ENCODE data around the gene RGS4. TPM values are rescaled to one million over a fixed set of nuclear protein-coding genes. Genes with fewer than 3 reads are reported as not detected.

Gene RGS4
- total RNA-seq, 1 donor from 2014 or later, result 6.9 TPM

DNA sequence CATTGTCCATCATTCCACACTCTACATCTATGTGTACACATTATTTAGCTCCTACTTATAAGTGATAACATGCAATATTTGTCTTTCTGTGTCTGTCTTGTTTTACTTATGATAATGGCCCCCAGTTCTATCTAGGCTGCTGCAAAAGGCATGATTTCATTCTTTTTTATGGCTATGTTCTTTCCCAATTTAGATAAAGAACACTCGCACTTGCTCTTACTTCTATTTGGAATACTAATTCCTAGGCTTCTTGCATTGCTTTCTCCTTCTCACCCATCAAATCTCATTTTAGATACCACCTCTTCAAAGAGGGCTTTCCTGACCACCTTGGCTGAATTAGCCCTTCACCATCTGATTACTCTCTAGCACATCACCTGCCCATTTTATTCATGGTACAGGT is 3.0 kb upstream of the RGS4 start:
- TF ChIP-seq, protein P1, sequence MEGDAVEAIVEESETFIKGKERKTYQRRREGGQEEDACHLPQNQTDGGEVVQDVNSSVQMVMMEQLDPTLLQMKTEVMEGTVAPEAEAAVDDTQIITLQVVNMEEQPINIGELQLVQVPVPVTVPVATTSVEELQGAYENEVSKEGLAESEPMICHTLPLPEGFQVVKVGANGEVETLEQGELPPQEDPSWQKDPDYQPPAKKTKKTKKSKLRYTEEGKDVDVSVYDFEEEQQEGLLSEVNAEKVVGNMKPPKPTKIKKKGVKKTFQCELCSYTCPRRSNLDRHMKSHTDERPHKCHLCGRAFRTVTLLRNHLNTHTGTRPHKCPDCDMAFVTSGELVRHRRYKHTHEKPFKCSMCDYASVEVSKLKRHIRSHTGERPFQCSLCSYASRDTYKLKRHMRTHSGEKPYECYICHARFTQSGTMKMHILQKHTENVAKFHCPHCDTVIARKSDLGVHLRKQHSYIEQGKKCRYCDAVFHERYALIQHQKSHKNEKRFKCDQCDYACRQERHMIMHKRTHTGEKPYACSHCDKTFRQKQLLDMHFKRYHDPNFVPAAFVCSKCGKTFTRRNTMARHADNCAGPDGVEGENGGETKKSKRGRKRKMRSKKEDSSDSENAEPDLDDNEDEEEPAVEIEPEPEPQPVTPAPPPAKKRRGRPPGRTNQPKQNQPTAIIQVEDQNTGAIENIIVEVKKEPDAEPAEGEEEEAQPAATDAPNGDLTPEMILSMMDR (IDR thresholded peaks at IDR 0.05), result no peak
- TF ChIP-seq POLR2A (IDR thresholded peaks at IDR 0.05) (no peak), POLR2AphosphoS5 (IDR thresholded peaks at IDR 0.05; ENCODE audit: insufficient read depth in 1 of 2, low read depth in 1 of 2) (no peak)
- Histone ChIP-seq H3K27ac (no peak overlapping the region), H3K4me3 (no peak overlapping the region), H3K9me3 (no peaks in the 10 kb centered on the region), H3K36me3 (no peaks in the 10 kb centered on the region), H3K27me3 (no peaks in the 10 kb centered on the region), H3K4me1 (no peaks in the 10 kb centered on the region)
- no peak for DNase-seq (ENCODE audit: extremely low spot score in 2 of 2)
- intact Hi-C loops (cut with DNase I), result no loop called here

DNA sequence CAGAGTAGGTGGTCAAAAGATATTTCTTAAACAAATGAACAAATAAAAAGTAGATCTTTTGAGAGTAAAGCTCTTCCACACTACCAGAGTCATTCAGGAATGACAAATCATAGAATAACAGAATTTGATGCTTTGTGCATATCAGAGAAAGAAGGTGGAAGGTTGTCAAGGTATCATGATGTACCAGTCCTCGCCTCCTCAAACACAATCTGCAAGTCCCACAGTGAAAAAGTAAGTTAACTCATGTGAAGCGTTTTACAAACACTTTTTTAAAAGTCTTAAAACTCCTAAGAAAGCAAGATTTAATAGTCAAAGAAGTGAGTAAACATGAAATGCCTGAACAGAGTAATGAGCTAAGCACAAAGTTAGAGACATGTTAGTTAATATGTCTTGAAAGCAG is 2.5 kb upstream of the RGS4 start:
- no peak for DNase-seq (ENCODE audit: extremely low spot score in 2 of 2)
- intact Hi-C loops (cut with DNase I), result no loop called here
- no peaks in the 10 kb centered on the region for H3K4me1 ChIP-seq
- H3K27ac ChIP-seq, result no peak overlapping the region
- no peaks in the 10 kb centered on the region for H3K36me3 ChIP-seq
- H3K27me3 ChIP-seq, result no peaks in the 10 kb centered on the region
- H3K9me3 ChIP-seq, result no peaks in the 10 kb centered on the region
- H3K4me3 ChIP-seq, result no peak overlapping the region
- no peak for TF ChIP-seq POLR2A (IDR thresholded peaks at IDR 0.05)
- TF ChIP-seq, protein P1 (IDR thresholded peaks at IDR 0.05), result no peak
- TF ChIP-seq POLR2AphosphoS5 (IDR thresholded peaks at IDR 0.05; ENCODE audit: insufficient read depth in 1 of 2, low read depth in 1 of 2), result no peak

DNA sequence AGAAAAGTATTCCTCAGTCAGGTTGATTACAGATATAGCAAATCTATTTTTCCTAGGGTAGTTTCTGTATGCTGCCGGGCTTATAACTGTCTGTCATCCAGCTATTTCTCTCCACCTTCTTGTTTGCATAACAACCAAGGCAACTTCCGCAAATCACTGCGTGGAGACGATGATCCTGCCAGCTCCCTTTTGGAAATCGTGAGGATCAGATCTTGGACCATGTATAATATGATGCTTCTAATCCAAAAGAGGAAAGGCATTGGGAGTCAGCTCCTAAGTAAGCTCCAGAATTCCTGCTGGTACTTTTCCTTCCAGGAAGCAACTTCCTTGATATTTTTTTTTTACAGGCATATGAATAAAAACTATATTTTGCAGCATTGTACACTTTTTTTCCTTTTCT is 445 bp upstream of the RGS4 start:
- intact Hi-C loops (cut with DNase I), result no loop called here
- no peak for DNase-seq (ENCODE audit: extremely low spot score in 2 of 2)
- H3K27ac ChIP-seq, result peak overlapping the region; percentile 15

DNA sequence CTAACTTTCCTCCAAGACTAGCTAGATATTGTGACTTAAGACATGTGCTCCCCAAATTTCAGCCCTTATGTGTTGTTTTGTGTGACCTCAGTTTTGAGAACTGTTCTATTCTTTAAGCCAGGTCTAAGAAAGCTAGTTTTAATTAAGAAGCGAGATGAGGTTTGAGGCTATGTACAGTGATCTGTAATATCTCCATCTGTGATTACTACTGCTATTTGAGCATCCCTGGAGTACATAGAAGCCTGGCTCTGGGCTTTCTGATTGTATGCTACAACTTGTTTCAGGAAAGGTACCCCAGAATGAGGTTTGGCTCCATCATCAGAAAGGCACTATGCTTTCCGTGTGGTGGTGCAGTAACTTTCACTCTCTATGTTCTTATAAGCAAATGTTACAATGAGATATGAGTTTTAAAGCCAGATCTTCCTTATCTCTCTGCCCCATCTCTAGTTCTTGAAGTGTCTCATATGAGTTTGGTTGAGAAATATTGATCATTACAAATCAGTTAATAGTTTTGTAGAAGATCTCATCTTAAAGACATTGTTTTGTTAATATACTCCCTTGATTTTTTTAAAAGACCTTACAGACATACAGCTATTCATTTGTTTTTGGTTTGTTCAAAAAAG is 605 bp downstream of the RGS4 start:
- Histone ChIP-seq H3K4me1 (no peaks in the 10 kb centered on the region), H3K9me3 (no peaks in the 10 kb centered on the region), H3K27me3 (no peaks in the 10 kb centered on the region), H3K36me3 (no peaks in the 10 kb centered on the region), H3K27ac (no peak overlapping the region), H3K4me3 (peak overlapping the region; percentile 14 to 26)
- intact Hi-C loops (cut with DNase I), result loop anchor here (10.0 kb wide), 1 partner anchor 105 kb away; no protein-coding TSS in a partner anchor
- DNase-seq (ENCODE audit: extremely low spot score in 2 of 2), result no peak
- TF ChIP-seq, protein P1 (IDR thresholded peaks at IDR 0.05), result no peak
- TF ChIP-seq POLR2AphosphoS5 (IDR thresholded peaks at IDR 0.05; ENCODE audit: insufficient read depth in 1 of 2, low read depth in 1 of 2) (no peak), POLR2A (IDR thresholded peaks at IDR 0.05) (no peak)

More for the DNA sequence above, 445 bp upstream of the RGS4 start:
- H3K27me3 ChIP-seq, result no peaks in the 10 kb centered on the region
- TF ChIP-seq POLR2A (IDR thresholded peaks at IDR 0.05) (no peak), POLR2AphosphoS5 (IDR thresholded peaks at IDR 0.05; ENCODE audit: insufficient read depth in 1 of 2, low read depth in 1 of 2) (no peak)
- TF ChIP-seq, protein P1 (IDR thresholded peaks at IDR 0.05), result no peak
- H3K36me3 ChIP-seq, result no peaks in the 10 kb centered on the region
- no peaks in the 10 kb centered on the region for H3K9me3 ChIP-seq
- H3K4me3 ChIP-seq, result peak overlapping the region; percentile 14 to 26
- no peaks in the 10 kb centered on the region for H3K4me1 ChIP-seq
